ENCODE results near the gene CEP112.

GRCh38 chr17:65730711-65731169 lies 461.2 kb downstream of the CEP112 start:
- TF ChIP-seq, protein P1, sequence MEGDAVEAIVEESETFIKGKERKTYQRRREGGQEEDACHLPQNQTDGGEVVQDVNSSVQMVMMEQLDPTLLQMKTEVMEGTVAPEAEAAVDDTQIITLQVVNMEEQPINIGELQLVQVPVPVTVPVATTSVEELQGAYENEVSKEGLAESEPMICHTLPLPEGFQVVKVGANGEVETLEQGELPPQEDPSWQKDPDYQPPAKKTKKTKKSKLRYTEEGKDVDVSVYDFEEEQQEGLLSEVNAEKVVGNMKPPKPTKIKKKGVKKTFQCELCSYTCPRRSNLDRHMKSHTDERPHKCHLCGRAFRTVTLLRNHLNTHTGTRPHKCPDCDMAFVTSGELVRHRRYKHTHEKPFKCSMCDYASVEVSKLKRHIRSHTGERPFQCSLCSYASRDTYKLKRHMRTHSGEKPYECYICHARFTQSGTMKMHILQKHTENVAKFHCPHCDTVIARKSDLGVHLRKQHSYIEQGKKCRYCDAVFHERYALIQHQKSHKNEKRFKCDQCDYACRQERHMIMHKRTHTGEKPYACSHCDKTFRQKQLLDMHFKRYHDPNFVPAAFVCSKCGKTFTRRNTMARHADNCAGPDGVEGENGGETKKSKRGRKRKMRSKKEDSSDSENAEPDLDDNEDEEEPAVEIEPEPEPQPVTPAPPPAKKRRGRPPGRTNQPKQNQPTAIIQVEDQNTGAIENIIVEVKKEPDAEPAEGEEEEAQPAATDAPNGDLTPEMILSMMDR (IDR thresholded peaks at IDR 0.05) = no peak
- TF ChIP-seq ZFX (IDR thresholded peaks at IDR 0.05; ENCODE audit: borderline replicate concordance) = no peak
